Kidney epithelial cell (primary cell): ENCODE results near the gene CAPN15. TPM values are rescaled to one million over a fixed set of nuclear protein-coding genes. Genes with fewer than 3 reads are reported as not detected.

Experiments
- DNase-seq: peaks from one replicate; pipeline ENCODE4 v3.0.0-alpha.2; 2010; ENCODE audit warnings: low read depth
- H3K27me3 ChIP-seq: 2 replicates; pipeline ENCODE4 v1.6.0; 2011; ENCODE audit warnings: low read length; ENCODE audit not compliant: control insufficient read depth, insufficient read depth
- H3K36me3 ChIP-seq: 2 replicates; pipeline ENCODE4 v1.5.1; 2011; ENCODE audit warnings: low read length; ENCODE audit not compliant: control insufficient read depth, insufficient read depth
- H3K4me3 ChIP-seq: 2 replicates; pipeline ENCODE4 v1.5.1; 2011; ENCODE audit warnings: low read depth, mild to moderate bottlenecking, control low read depth, low read length
- total RNA-seq: library from RNA; depleted of rRNA; stranded (reverse); fragments of >200 nt; gene quantifications from 2 replicates; pipeline ENCODE4 v1.2.3, GENCODE V29; 2015
- TF ChIP-seq, protein P1 (sequence below): IDR thresholded peaks from 2 replicates; pipeline ENCODE4 v1.5.1; 2011; ENCODE audit warnings: mild to moderate bottlenecking, moderate library complexity, low read length, control low read depth, inconsistent platforms; ENCODE audit not compliant: insufficient read depth, poor library complexity, severe bottlenecking

The CAPN15 gene
- total RNA-seq, 1 donor from 2014 or later = 47.1 TPM

DNA sequence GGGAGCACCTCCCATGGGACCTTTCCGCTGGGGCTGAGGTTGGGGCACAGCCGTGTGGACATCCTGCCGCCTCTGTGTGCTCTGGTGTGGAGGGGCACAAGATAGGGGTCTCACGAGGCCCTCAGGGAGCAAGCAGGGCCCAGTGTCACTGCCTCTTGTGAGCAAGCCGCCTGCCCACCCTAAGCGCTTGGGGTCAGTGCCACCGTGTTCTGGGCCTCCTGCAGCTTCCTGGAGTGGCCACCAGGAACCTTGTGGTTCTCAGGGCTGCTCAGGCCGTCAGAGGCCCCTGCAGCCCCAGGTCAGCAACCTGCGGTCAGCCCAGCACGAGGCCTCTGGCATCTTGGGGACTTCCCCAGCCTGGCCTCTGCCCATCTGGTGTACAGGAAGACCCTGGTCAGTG, 13.6 kb upstream of the CAPN15 start:
- H3K4me3 ChIP-seq = no peak overlapping the region
- no peaks in the 10 kb centered on the region for H3K27me3 ChIP-seq
- no peak for DNase-seq
- no peaks in the 10 kb centered on the region for H3K36me3 ChIP-seq
- TF ChIP-seq, protein P1, sequence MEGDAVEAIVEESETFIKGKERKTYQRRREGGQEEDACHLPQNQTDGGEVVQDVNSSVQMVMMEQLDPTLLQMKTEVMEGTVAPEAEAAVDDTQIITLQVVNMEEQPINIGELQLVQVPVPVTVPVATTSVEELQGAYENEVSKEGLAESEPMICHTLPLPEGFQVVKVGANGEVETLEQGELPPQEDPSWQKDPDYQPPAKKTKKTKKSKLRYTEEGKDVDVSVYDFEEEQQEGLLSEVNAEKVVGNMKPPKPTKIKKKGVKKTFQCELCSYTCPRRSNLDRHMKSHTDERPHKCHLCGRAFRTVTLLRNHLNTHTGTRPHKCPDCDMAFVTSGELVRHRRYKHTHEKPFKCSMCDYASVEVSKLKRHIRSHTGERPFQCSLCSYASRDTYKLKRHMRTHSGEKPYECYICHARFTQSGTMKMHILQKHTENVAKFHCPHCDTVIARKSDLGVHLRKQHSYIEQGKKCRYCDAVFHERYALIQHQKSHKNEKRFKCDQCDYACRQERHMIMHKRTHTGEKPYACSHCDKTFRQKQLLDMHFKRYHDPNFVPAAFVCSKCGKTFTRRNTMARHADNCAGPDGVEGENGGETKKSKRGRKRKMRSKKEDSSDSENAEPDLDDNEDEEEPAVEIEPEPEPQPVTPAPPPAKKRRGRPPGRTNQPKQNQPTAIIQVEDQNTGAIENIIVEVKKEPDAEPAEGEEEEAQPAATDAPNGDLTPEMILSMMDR = no peak

DNA sequence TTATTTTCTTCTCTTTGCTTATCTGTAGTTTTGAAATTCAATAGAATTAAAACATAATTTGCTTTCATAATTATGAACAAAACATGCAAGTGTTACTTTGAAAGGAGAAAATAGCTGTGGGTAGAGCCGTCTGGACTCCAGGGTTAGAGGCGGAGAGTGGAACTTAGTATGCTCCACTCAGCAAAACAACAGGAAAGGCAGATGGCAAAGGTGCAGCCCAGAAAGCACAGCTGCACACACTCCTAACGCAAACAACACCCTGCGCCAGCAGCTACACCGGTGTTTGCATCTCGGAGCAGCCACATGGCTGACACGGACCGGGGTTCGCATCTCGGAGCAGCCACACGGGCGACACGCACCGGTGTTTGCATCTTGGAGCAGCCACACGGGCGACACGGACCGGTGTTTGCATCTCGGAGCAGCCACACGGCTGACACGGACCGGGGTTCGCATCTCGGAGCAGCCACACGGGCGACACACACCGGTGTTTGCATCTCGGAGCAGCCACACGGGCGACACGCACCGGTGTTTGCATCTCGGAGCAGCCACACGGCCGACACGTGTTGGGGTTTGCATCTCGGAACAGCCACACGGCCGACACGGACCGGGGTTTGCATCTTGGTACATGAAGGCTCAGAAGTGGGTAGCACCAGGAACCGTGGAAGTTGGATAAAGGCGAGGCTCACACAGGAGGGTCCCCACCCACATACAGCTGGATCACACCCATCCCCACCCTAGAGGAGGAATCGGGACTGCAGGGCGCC, 12.2 kb upstream of the CAPN15 start:
- DNase-seq = no peak
- TF ChIP-seq, protein P1 = no peak
- H3K27me3 ChIP-seq = no peaks in the 10 kb centered on the region
- H3K36me3 ChIP-seq = no peaks in the 10 kb centered on the region
- no peak overlapping the region for H3K4me3 ChIP-seq

DNA sequence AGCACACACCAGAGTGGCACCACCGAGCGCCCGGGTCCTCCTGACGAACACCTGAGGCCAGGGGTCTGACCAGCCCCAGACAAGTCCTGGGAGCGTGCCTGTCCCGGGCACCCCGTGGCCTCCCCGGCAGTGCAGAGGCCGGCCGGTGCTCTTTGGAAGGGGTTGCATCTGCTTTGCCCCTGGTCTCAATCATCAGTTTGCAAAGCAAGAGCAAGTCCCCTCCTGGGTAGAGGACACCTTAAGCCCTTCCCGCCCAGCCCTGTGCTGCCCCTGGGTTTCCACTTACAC, 11.6 kb upstream of the CAPN15 start:
- no peak for DNase-seq

DNA sequence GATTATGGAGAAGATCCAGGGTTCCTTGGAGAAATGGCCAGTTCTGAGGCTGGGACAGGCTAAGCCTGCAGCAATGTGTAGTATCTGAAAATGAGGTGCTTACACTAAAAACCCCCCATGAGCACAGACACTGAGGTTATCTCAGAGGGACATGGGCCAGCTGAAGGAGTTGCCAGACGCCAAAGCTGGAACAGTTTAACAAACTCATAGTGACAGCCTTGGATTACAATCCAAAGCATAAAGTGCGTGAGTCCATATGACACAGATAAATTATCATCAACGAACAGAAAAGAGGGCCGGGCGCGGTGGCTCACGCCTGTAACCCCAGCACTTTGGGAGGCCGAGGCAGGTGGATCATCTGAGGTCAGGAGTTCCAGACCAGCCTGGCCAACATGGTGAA, 11.2 kb upstream of the CAPN15 start:
- Histone ChIP-seq H3K4me3 (no peak overlapping the region), H3K36me3 (no peaks in the 10 kb centered on the region), H3K27me3 (no peaks in the 10 kb centered on the region)
- no peak for DNase-seq
- TF ChIP-seq, protein P1 = no peak

More for the DNA sequence above, 11.6 kb upstream of the CAPN15 start:
- no peaks in the 10 kb centered on the region for H3K36me3 ChIP-seq
- no peaks in the 10 kb centered on the region for H3K27me3 ChIP-seq
- TF ChIP-seq, protein P1 = no peak
- H3K4me3 ChIP-seq = no peak overlapping the region

DNA sequence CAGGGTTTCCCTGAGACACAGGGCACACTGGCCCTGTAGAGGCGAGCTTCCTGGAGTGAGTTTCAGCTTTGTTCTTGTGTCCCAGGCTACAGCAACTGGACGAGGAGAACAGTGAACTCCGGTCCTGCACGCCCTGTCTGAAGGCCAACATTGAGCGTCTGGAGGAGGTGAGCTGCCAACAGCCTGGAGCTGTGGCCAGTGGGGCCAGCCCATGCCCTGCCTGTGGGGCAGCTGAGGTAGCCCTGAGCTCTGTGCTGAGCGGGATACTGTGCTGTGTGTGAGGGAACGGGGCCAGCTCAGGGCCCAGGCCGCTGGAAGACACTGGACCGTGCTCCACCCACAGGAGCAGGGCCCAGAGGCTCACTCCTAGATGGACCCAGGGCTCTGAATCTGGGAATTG, 8.7 kb upstream of the CAPN15 start:
- TF ChIP-seq, protein P1 = no peak
- DNase-seq = no peak
- Histone ChIP-seq H3K27me3 (no peaks in the 10 kb centered on the region), H3K4me3 (no peak overlapping the region), H3K36me3 (no peaks in the 10 kb centered on the region)

DNA sequence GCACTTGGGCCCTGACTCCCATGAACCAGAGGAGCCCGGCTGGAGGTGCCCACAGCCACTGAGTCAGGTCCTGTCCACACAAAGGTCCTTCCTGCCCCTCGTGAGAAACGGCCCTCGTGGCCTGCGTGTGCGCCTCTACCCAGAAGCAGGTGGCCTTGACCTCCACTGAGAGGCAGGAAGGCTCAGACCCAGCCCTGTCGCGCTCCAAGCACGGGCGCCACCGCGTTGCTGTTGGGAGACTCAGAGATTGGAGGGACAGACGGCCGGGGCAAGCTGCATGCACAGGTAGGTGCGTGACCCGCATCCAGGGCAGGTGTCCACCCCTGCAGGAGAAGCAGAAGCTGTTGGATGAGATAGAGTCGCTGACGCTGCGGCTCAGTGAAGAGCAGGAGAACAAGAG, 8.1 kb upstream of the CAPN15 start:
- Histone ChIP-seq H3K27me3 (no peaks in the 10 kb centered on the region), H3K4me3 (no peak overlapping the region), H3K36me3 (no peaks in the 10 kb centered on the region)
- TF ChIP-seq, protein P1 = no peak
- DNase-seq = no peak
